ENCODE data around the gene ACADS. TPM values are rescaled to one million over a fixed set of nuclear protein-coding genes. Genes with fewer than 3 reads are reported as not detected.

ACADS gene
- total RNA-seq, 4 donors from 2014 or later, result 166 to 224 (median 200) TPM

DNA sequence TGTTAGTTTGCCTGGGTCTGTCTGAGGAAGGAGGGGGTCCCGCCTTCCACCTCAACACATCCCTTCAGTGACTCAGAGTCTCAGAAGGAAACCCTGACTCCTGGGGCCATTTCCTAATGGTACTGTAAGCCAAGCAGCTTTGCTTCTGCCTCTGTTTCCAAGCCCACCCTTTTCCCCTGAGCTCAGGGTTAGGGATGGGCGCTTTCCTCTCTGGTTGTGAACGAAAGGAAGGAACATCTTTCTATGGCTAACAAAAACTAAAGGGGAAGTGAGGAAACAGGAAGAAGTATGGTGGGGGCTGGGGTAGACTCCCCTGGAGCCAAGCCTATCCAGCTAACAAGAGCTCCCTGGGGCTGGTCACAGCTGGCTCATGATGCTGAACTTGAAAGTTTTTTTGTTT, 27.0 kb upstream of the ACADS start:
- Histone ChIP-seq H3K36me3 (peaks cover 0 to 73% of the 10 kb centered on the region in 2 donors), H3K27ac (peak overlapping the region; percentile 51 to 78 (median 62)), H3K4me1 (peaks cover 29 to 65% of the 10 kb centered on the region in 2 donors), H3K9me3 (no peaks in the 10 kb centered on the region), H3K4me3 (no peak overlapping the region), H3K27me3 (no peaks in the 10 kb centered on the region)
- in situ Hi-C loops (cut with MboI; ENCODE audit: low sequenced_read_pairs in 4 of 4) (no loop called here), intact Hi-C loops (cut with DNase I; ENCODE audit: low total_unique reads) (no loop called here)
- ATAC-seq, result no peak
- TF ChIP-seq, protein P1, sequence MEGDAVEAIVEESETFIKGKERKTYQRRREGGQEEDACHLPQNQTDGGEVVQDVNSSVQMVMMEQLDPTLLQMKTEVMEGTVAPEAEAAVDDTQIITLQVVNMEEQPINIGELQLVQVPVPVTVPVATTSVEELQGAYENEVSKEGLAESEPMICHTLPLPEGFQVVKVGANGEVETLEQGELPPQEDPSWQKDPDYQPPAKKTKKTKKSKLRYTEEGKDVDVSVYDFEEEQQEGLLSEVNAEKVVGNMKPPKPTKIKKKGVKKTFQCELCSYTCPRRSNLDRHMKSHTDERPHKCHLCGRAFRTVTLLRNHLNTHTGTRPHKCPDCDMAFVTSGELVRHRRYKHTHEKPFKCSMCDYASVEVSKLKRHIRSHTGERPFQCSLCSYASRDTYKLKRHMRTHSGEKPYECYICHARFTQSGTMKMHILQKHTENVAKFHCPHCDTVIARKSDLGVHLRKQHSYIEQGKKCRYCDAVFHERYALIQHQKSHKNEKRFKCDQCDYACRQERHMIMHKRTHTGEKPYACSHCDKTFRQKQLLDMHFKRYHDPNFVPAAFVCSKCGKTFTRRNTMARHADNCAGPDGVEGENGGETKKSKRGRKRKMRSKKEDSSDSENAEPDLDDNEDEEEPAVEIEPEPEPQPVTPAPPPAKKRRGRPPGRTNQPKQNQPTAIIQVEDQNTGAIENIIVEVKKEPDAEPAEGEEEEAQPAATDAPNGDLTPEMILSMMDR (IDR thresholded peaks at IDR 0.05 in 4 of 5, conservative IDR thresholded peaks at IDR 0.05 in 1 of 5), result no peak
- TF ChIP-seq POLR2A (IDR thresholded peaks at IDR 0.05), result no peak
- no peak for DNase-seq

DNA sequence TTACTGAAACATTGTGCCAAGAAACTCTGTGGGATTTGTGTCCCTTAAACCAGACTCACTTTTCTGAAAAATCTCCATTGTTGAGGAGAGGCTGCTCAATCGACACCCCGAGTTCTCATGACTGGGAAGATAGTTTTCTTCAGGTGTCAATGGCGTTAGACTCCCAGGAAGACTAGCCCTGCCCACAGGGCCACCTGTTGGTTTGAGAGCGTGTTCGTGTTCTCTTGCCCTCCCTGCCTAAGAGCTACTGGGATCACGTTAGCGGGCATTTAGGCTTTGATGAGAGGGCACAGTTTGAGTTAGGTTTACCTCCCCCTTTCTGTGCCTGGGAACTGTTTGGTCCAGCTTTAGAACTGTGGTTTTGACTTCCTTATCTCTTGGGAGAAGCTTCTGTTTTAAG, 26.1 kb upstream of the ACADS start:
- no peak overlapping the region for H3K4me3 ChIP-seq
- peak overlapping the region; percentile 12 to 78 (median 62) for H3K27ac ChIP-seq
- H3K9me3 ChIP-seq, result no peaks in the 10 kb centered on the region
- peaks cover 29 to 61% of the 10 kb centered on the region in 2 donors for H3K4me1 ChIP-seq
- peaks cover 0 to 65% of the 10 kb centered on the region in 2 donors for H3K36me3 ChIP-seq
- in situ Hi-C loops (cut with MboI; ENCODE audit: low sequenced_read_pairs in 4 of 4), result no loop called here
- TF ChIP-seq POLR2A (IDR thresholded peaks at IDR 0.05), result no peak
- TF ChIP-seq, protein P1 (IDR thresholded peaks at IDR 0.05 in 4 of 5, conservative IDR thresholded peaks at IDR 0.05 in 1 of 5), result no peak
- intact Hi-C loops (cut with DNase I; ENCODE audit: low total_unique reads), result no loop called here
- DNase-seq (no peak), ATAC-seq (no peak)
- H3K27me3 ChIP-seq, result no peaks in the 10 kb centered on the region

DNA sequence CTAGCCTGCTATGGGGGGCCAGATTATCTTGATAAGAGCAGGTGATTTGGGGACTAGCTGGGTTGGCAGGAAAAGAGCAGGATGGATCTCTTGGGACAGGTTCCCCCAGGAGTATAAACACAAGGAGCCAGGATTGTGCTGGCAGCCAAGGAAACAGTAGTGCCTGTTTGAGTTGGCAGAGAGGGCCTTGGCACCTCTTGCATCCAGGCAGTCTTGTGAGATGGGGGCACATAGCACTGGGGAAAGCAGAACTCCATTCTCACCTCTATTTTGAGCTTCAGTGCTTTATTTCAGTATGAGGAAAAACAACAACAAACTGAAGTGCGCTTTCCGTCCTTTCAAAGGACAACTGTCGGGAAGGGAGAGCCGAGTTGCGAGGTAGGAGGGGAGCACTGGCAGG, 24.7 kb upstream of the ACADS start:
- Histone ChIP-seq H3K36me3 (peaks cover 0 to 51% of the 10 kb centered on the region in 2 donors), H3K27ac (peak overlapping the region; percentile 38 to 78 (median 62)), H3K4me1 (peaks cover 29 to 57% of the 10 kb centered on the region in 2 donors), H3K4me3 (no peak overlapping the region), H3K9me3 (no peaks in the 10 kb centered on the region), H3K27me3 (no peaks in the 10 kb centered on the region)
- no peak for DNase-seq
- TF ChIP-seq, protein P1 (IDR thresholded peaks at IDR 0.05 in 4 of 5, conservative IDR thresholded peaks at IDR 0.05 in 1 of 5), result no peak
- no peak for TF ChIP-seq POLR2A (IDR thresholded peaks at IDR 0.05)
- in situ Hi-C loops (cut with MboI; ENCODE audit: low sequenced_read_pairs in 4 of 4), result no loop called here
- ATAC-seq, result peak in 1 of 2 donors; percentile 42
- intact Hi-C loops (cut with DNase I; ENCODE audit: low total_unique reads), result no loop called here

DNA sequence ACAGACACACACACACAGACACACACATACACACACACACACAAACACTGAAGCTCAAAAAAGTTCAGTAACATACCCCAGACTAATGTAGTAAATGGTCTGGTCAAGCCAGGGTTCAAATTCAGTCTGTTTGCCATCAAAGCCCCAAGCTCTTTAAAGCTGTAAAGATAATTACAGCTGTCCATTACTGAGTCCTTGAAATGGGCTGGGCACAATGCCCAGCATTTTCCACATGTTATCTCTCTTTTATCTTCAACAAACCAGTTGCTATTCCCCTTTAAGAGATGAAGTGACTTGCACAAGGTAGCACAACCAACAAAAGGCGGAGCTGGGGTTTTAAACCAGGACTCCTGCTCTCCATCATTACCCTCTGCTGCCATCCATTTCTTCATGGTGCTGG, 23.0 kb upstream of the ACADS start:
- peaks cover 23 to 45% of the 10 kb centered on the region in 2 donors for H3K4me1 ChIP-seq
- no peaks in the 10 kb centered on the region for H3K9me3 ChIP-seq
- no peak for DNase-seq
- in situ Hi-C loops (cut with MboI; ENCODE audit: low sequenced_read_pairs in 4 of 4) (no loop called here), intact Hi-C loops (cut with DNase I; ENCODE audit: low total_unique reads) (no loop called here)
- TF ChIP-seq, protein P1 (IDR thresholded peaks at IDR 0.05 in 4 of 5, conservative IDR thresholded peaks at IDR 0.05 in 1 of 5), result no peak
- no peak for TF ChIP-seq POLR2A (IDR thresholded peaks at IDR 0.05)
- no peak for ATAC-seq
- no peaks in the 10 kb centered on the region for H3K27me3 ChIP-seq
- peak overlapping the region in 2 of 4 donors; percentile 20 to 66 for H3K27ac ChIP-seq
- peaks cover 0 to 34% of the 10 kb centered on the region in 2 donors for H3K36me3 ChIP-seq
- no peak overlapping the region for H3K4me3 ChIP-seq

All from gastrocnemius medialis (tissue), 4 donors.